Uterus (tissue), 4 donors: ENCODE data around the gene MTHFD2. TPM values are rescaled to one million over a fixed set of nuclear protein-coding genes. Genes with fewer than 3 reads are reported as not detected.

ENCODE experiments used
- DNase-seq, 2 donors: peaks; one replicate each; pipeline ENCODE4 v3.0.0-alpha.2; 2019 to 2020
- H3K27ac ChIP-seq, 2 donors: fragments of 200-600 bp; sonication (generic); 1 replicate in 1 of 2; 2 replicates in 1 of 2; pipeline ENCODE4 v1.5.1; 2016 to 2018
- H3K27me3 ChIP-seq, 2 donors: fragments of 200-600 bp; sonication (generic); one replicate each; pipeline ENCODE4 v1.5.1; 2018 to 2019; ENCODE audit warnings: control low read depth in 1 of 2
- H3K36me3 ChIP-seq, 2 donors: fragments of 200-600 bp; sonication (generic); one replicate each; pipeline ENCODE4 v1.5.1; 2019; ENCODE audit warnings: control low read depth in 1 of 2
- H3K4me1 ChIP-seq, 2 donors: fragments of 200-600 bp; sonication (generic); one replicate each; pipeline ENCODE4 v1.5.1; 2018 to 2019; ENCODE audit warnings: control low read depth in 1 of 2
- H3K4me3 ChIP-seq, 2 donors: fragments of 200-600 bp; sonication (generic); 1 replicate in 1 of 2; 2 replicates in 1 of 2; pipeline ENCODE4 v1.5.1; 2018 to 2019; ENCODE audit warnings: mild to moderate bottlenecking in 1 of 2
- H3K9me3 ChIP-seq, 2 donors: fragments of 200-600 bp; sonication (generic); one replicate each; pipeline ENCODE4 v1.5.1; 2019; ENCODE audit warnings: control low read depth in 1 of 2
- POLR2A ChIP-seq, 2 donors: fragments of 450-650 bp; IDR thresholded peaks; one replicate each; pipeline ENCODE4 v1.6.1; 2016; ENCODE audit warnings: antibody characterized with exemption in 2 of 2, mild to moderate bottlenecking in 1 of 2, moderate library complexity in 1 of 2
- intact Hi-C: fragments of 100-400 bp; cut with DNase I; formaldehyde crosslinking; loops from one replicate; pipeline ENCODE4 v1.15.1; 2023; ENCODE audit warnings: low total_unique reads
- total RNA-seq, 4 donors: library from RNA; depleted of rRNA in 3 of 4; stranded (reverse); fragments of >200 nt in 3 of 4; gene quantifications; one replicate each; pipeline versions ENCODE4 v1.1.0 to v1.2.4, GENCODE V29; 2014 to 2023
- TF ChIP-seq, protein P1 (sequence below), 4 experiments: fragments of 200-600 bp in 2 of 4; fragments of 450-650 bp in 2 of 4; sonication (generic) in 2 of 4; IDR thresholded peaks; one replicate each; pipeline ENCODE4 v1.5.1; 2016 to 2019; ENCODE audit warnings: antibody characterized with exemption in 4 of 4, mild to moderate bottlenecking in 2 of 4, moderate library complexity in 1 of 4
- donor health status: DM: yes; HTN: yes; CAD: no.

MTHFD2 gene
- total RNA-seq, 4 donors from 2014 or later = 32.0 to 55.5 (median 42.3) TPM

DNA sequence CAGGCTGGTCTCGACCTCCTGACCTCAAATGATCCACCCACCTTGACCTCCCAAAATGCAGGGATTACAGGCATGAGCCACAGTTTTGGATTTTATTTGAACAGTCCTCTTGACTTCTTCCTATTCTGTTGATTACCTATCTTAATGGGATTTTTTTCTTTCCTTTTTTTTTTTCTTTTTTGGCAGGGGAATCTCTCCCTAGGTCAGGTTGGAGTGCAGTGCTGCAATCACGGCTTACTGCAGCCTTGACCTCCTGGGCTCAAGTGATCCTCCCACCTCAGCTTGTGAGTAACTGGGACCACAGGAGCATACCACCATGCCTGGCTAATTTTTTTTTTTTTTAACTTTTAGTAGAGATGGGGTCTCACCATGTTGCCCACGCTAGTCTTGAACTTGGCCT lies 2.8 kb downstream of the MTHFD2 start:
- DNase-seq = peak; percentile 37 to 51
- no peak overlapping the region for H3K4me3 ChIP-seq
- H3K27ac ChIP-seq = peak overlapping the region; percentile 56 to 91
- peaks cover 0 to 7% of the 10 kb centered on the region in 2 donors for H3K4me1 ChIP-seq
- no peaks in the 10 kb centered on the region for H3K9me3 ChIP-seq
- intact Hi-C loops = no loop called here
- no peaks in the 10 kb centered on the region for H3K27me3 ChIP-seq
- no peaks in the 10 kb centered on the region for H3K36me3 ChIP-seq
- TF ChIP-seq, protein P1, sequence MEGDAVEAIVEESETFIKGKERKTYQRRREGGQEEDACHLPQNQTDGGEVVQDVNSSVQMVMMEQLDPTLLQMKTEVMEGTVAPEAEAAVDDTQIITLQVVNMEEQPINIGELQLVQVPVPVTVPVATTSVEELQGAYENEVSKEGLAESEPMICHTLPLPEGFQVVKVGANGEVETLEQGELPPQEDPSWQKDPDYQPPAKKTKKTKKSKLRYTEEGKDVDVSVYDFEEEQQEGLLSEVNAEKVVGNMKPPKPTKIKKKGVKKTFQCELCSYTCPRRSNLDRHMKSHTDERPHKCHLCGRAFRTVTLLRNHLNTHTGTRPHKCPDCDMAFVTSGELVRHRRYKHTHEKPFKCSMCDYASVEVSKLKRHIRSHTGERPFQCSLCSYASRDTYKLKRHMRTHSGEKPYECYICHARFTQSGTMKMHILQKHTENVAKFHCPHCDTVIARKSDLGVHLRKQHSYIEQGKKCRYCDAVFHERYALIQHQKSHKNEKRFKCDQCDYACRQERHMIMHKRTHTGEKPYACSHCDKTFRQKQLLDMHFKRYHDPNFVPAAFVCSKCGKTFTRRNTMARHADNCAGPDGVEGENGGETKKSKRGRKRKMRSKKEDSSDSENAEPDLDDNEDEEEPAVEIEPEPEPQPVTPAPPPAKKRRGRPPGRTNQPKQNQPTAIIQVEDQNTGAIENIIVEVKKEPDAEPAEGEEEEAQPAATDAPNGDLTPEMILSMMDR (IDR thresholded peaks at IDR 0.05) = no peak
- TF ChIP-seq POLR2A (IDR thresholded peaks at IDR 0.05) = no peak

DNA sequence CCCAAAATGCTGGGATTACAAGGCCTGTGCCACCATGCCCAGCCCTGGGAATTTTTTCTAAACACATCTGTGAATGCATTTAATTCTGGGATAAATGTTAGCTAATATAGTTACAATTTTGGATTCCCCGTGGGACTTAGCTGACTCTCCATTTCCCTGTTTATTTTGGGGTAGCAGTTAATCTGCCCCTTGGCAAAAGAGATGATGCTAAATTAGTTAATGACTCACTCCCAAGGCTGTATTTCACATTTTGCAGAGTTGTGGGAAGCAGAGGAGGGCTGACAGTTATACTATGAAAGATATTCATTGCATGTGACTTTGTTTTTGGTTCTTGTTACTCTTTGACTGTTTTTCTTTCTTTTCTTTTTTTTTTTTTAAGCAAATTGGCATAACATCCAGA lies 3.2 kb downstream of the MTHFD2 start:
- H3K9me3 ChIP-seq = no peaks in the 10 kb centered on the region
- TF ChIP-seq, protein P1 (IDR thresholded peaks at IDR 0.05) = no peak
- TF ChIP-seq POLR2A (IDR thresholded peaks at IDR 0.05) = no peak
- peaks cover 0 to 7% of the 10 kb centered on the region in 2 donors for H3K4me1 ChIP-seq
- H3K36me3 ChIP-seq = no peaks in the 10 kb centered on the region
- peak in 1 of 2 donors; percentile 67 for DNase-seq
- H3K27ac ChIP-seq = peak overlapping the region; percentile 56 to 91
- H3K4me3 ChIP-seq = no peak overlapping the region
- H3K27me3 ChIP-seq = no peaks in the 10 kb centered on the region
- intact Hi-C loops = no loop called here

GRCh38 chr2:74204436-74204835 lies 6.0 kb downstream of the MTHFD2 start:
- no peaks in the 10 kb centered on the region for H3K27me3 ChIP-seq
- peak overlapping the region in 1 of 2 donors; percentile 54 for H3K27ac ChIP-seq
- H3K9me3 ChIP-seq = no peaks in the 10 kb centered on the region
- DNase-seq = no peak
- no peak overlapping the region for H3K4me3 ChIP-seq
- intact Hi-C loops = no loop called here
- no peaks in the 10 kb centered on the region for H3K36me3 ChIP-seq
- TF ChIP-seq, protein P1 (IDR thresholded peaks at IDR 0.05) = no peak
- TF ChIP-seq POLR2A (IDR thresholded peaks at IDR 0.05) = no peak
- H3K4me1 ChIP-seq = peaks cover 0 to 7% of the 10 kb centered on the region in 2 donors

- H3K4me1 ChIP-seq = peaks cover 0 to 7% of the 10 kb centered on the region in 2 donors
- no peak for DNase-seq
- H3K27ac ChIP-seq = peak overlapping the region in 1 of 2 donors; percentile 54
- intact Hi-C loops = no loop called here
- TF ChIP-seq POLR2A (IDR thresholded peaks at IDR 0.05) = no peak
- TF ChIP-seq, protein P1 (IDR thresholded peaks at IDR 0.05) = no peak
- H3K4me3 ChIP-seq = no peak overlapping the region
- H3K27me3 ChIP-seq = no peaks in the 10 kb centered on the region
- H3K36me3 ChIP-seq = no peaks in the 10 kb centered on the region
- no peaks in the 10 kb centered on the region for H3K9me3 ChIP-seq
Observed at GRCh38 chr2:74205113-74205512, 6.7 kb downstream of the MTHFD2 start.

DNA sequence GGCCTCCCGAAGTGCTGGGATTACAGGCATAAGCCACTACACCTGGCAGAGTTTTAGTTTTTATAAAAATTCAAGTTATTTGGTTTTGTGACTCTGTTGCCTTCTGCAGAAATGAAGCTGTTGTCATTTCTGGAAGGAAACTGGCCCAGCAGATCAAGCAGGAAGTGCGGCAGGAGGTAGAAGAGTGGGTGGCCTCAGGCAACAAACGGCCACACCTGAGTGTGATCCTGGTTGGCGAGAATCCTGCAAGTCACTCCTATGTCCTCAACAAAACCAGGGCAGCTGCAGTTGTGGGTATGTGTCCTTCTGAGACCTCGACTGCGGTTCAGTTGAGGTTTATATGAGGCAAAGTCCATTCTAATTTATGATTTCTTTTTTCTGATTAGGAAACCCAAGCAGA lies 7.2 kb downstream of the MTHFD2 start:
- DNase-seq = no peak
- no peaks in the 10 kb centered on the region for H3K9me3 ChIP-seq
- no peaks in the 10 kb centered on the region for H3K27me3 ChIP-seq
- H3K27ac ChIP-seq = peak overlapping the region; percentile 4 to 36
- TF ChIP-seq POLR2A (IDR thresholded peaks at IDR 0.05) = no peak
- H3K36me3 ChIP-seq = no peaks in the 10 kb centered on the region
- H3K4me3 ChIP-seq = no peak overlapping the region
- peaks cover 0 to 7% of the 10 kb centered on the region in 2 donors for H3K4me1 ChIP-seq
- intact Hi-C loops = no loop called here

DNA sequence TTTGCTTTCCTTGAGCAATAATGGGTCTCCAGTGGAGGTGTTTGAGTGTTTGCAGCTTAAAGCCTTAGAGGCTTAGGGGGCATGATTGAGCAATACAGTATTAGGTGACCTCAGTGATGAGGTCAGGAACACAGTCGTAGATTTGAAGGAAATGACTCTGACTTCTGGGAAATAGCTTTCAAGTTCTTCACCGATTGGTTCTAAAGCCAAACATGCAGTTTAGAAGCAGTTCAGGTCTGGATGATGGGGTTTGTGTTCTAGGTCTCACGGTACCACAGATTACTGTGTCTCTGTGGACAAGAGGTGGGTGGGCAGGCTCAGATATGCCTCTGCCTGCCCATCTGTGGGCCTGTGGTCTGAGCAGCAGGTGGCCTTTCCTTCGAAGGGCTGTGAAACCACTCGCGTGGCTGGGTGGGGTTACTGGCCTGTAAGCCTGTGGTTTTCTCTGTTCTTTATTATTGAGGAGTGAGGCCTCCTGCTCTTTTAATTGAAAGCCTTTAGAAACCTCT lies 7.8 kb downstream of the MTHFD2 start:
- H3K4me1 ChIP-seq = peaks cover 0 to 7% of the 10 kb centered on the region in 2 donors
- no peaks in the 10 kb centered on the region for H3K27me3 ChIP-seq
- TF ChIP-seq, protein P1 (IDR thresholded peaks at IDR 0.05) = no peak
- no peak for TF ChIP-seq POLR2A (IDR thresholded peaks at IDR 0.05)
- H3K36me3 ChIP-seq = no peaks in the 10 kb centered on the region
- intact Hi-C loops = no loop called here
- DNase-seq = no peak
- H3K27ac ChIP-seq = peak overlapping the region in 1 of 2 donors; percentile 36
- H3K9me3 ChIP-seq = no peaks in the 10 kb centered on the region
- H3K4me3 ChIP-seq = no peak overlapping the region
